ENCODE data around the gene EDRF1.

The EDRF1 gene

DNA sequence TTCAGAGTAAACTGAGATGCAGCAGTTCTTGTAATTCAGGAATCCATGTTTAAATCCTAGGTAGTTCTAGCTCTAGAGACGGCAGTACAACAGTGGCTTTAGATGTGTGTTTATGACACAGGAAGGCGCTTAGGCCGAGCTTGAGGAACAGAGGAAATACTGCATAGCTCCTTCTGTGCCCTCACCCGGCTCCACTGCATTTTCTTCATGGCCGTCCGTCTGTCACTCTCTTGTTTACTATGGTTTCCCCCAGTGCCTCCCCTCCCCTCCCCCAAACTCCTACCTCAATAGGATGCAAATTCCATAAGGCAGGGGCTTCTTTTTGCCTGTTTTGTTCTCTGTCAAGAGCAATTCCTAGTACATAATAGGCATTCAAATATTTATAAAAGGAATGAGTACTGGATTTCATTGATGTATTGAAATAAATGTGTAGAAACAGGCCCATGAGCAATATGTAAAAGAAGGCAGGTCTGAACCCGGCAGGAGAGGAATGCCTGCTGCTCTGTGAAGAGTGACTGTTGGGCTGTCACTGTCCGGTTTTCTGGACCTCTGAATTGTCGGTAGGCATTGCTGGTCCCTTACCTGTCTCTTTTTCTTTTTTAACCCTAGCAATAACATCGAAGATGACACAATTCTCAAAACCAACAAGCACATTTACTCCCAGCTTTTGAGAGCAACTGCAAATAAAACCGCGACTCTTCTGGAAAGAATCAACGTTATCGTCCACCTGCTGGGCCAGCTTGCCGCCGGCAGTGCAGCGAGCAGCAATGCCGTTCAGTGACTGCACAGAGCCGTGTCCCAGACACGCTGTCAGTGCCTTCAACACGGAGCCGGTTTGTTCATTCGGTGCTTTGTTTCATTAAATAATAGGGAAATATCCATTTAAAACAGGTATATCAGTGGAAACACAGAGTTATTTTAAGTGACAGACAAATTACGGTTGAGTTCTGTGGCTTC, 43.5 kb downstream of the EDRF1 start:
- DNase-seq (ENCODE audit: low spot score): no peak

DNA sequence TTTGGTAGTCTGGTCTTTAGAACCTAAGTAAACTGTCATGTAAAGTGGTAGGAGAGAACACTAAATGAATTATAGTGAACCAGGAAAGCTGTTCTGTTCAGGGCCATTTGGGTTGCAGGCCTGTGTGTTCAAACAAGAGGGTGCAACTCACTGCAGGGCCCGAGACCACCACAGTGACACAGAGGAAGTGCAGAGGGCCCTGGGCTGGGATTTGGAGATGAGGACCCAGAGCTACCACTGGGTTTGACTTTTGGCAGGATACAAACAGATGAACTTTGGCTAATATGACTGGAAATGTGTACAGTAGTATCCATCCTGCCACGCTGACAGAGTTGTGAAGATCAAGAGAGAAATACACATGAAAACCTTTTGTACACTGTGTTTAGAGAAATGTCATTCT, 46.3 kb downstream of the EDRF1 start:
- DNase-seq (ENCODE audit: low spot score): no peak

DNA sequence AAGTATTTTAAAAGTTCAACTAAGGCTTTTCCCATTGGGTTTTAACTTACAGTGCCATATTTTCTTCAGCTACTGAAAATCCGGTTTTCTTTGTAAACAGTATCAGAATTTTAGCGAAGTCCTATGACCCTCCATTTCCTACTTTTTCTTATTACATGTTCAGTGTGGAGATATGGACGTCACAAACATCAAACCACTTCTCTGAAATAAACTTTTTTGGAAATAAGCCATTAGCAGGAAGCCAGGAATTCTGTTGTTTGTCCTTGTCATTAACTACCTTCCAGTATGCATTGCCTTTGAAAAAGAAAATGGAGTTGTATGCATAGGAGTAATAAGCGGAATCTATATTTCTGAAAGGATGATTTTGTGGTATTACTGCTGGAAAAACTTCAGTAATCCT, 47.0 kb downstream of the EDRF1 start:
- DNase-seq (ENCODE audit: low spot score): no peak

DNA sequence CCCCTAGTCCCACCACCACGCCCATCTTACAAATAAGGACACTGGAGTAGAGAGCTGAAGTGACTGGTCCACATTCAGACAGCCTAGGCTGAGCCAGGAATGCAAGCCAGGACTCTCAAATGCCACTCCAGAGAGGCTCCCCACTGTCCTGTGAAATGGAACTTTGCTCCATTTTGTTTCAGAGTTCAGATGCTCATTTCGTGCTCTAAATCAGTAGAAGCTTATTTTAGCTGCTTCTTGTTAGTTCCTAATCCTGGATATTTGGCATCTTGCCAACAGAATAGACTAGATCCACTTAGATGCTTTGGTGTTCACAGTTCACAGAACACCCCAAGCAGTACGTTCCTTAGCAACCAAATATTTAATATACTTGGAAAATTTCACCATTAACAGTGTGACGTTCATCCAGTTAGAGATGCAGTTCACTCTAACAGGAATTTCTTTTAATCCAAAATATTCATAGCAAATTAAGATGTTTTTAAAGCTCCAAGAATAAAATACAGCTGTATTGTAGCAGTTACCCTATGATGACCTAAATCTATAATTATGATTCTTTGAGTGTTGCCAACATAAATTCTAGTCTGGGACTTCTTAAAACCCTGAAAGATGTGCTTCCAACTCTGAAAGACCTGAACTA, 48.8 kb downstream of the EDRF1 start:
- DNase-seq (ENCODE audit: low spot score): no peak

DNA sequence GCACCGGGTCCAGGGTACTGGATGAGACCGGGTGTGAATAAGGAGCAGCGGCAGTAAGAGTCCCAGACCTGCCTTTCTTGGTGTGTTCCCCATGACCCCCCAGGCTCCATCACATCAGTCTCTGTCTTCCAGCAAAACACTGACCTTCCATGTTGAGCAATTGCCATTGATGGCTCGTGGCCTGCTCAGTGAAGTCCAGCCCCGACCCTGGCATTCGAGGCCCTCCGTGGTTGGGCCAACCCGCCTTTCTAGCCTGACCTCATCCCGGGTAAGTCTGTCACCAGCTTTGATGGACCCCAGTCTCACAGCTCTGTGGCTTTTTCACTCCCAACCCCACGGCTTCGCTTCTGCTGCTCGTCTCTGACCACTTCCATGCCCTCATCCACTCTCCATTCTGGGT, 49.7 kb downstream of the EDRF1 start:
- DNase-seq (ENCODE audit: low spot score): no peak

DNA sequence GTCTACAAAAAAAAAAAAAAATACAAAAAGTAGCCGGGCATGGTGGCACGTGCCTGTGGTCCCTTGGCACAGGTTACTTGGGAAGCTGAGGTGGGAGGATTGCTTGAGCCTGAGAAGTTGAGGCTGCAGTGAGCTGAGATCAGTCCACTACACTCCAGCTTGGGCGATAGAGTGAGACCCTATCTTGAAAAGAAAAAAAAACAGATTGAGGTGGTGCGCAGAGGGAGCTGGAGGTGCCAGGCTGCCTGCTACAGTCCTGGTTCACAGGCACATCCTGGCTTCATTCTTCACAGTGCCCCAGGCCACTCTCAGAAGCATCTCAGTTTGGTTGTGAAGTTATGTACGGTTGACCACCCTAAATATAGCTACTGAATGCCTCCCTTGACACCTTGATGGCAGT, 51.3 kb downstream of the EDRF1 start:
- no peak for DNase-seq (ENCODE audit: low spot score)

DNA sequence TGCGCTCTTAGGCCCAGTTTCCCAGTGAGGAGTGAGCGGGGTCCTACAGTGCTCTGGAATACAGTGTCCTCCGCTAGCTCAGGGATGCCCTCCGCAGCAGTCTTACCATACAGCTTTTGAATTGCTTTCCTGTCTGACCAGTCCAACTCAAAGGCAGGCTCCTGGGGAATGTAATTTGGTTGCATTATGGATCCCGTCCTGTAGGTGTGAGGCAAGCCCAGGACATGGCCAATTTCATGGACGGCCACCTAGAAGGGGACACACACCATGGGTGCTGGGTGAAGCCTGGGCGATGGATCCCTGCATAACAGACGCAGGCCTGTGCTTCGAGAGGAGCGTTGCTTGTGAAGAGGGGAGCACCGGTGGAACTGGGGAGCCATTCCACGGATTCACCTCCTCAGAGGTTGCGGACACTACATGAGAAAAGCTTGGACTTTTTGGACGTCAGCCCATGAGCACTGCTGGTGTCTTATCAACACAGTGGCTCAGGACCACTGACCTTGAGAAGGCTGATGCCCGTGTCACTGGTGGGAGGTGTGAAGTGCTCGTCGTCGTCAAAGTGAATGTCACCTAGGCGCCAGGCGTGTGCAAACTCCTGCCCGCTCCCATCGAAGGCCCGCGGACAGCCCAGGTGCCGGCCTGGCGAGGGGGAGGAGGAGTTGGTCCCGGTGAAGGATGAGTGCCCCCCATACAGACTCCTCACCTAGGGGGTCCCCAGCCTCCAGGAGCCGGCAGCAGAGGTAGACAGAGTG, 52.8 kb downstream of the EDRF1 start:
- no peak for DNase-seq (ENCODE audit: low spot score)

DNA sequence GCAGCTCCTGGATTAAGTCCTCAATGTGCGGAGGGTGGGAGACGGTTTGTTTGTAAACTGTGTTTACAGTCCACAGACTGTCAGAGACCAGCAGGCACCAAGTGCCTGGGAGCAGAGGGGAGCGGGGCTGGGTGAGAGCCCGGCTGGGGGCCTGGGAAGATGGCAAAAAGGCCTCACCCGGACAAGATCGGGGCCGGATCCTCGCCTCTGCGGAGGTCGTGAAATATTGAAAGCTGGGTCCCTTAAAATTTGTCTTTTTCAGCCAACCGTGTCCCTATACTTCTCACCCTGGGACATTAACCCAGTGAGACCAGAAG, 53.3 kb downstream of the EDRF1 start:
- no peak for DNase-seq (ENCODE audit: low spot score)

DNA sequence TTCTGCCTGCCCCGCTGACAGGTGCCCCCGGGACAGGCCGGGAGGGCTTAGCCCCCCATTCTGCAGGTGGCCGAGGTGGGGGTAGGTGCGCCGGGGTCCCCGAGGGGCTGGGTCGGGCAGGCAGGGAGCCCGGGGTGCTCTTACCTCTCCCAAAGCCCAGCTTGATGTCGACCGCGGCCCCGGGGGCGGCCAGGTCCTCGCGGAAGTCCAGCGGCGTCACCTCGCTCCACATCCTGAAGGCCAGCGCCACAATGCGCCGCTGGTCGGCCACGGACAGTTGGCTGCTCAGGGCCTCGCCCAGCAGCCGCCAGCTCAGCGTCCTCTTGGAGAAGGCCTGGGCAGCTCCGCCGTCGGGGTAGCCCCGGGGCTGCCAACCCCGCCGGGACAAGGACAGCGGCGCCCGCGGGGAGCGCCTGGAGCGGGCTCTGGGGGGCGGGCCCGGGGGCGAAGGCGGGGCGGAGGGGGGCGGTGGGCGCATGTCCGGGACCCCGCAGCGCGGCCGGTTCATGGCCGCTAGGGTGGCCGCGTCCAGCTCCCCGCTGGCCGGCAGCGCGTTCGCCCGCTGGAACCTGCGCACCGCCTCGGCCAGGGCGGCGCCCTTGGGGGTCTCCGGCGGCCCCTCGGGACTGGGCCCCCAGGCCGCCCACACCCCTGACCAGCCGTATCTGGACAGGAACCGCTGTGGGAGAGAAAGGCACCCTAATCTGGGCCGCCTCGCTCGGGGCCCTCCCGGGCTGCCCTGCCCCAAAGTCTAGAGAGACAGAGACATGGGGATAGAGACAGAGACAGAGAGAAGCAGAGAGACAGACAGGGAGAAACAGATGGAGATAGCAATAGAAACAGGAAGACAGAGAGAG, 54.4 kb downstream of the EDRF1 start:
- DNase-seq (ENCODE audit: low spot score): no peak

DNA sequence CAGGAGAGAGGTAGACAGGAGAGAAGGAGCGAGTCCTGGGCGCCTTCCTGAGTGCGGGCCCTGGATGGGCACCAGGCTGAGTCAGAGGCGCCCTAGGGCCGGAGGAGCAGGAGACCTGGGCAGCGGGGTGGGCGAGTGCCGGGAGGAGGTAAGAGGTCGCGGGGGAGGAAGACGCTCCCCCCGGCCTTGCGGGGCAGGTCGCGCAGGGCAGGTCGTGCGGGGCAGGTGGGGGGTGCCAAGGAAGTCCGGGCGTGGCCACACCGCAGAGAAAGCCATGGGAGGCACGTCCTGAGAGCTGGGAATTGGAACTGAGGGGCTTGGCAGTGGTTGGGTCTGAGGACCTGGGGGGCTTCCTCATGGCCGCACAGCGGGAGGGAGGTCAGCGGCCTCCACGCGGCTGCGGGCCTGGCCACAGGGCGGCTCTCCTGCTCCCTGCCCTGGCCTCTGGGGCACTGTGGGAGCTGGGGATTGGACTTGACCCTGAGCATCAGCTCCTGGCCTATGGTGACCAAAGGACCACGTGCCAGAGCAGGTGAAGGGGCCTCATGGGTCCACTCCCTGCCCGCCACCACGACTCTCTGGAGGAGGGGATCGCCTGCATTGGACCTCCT, 55.2 kb downstream of the EDRF1 start:
- no peak for DNase-seq (ENCODE audit: low spot score)

DNA sequence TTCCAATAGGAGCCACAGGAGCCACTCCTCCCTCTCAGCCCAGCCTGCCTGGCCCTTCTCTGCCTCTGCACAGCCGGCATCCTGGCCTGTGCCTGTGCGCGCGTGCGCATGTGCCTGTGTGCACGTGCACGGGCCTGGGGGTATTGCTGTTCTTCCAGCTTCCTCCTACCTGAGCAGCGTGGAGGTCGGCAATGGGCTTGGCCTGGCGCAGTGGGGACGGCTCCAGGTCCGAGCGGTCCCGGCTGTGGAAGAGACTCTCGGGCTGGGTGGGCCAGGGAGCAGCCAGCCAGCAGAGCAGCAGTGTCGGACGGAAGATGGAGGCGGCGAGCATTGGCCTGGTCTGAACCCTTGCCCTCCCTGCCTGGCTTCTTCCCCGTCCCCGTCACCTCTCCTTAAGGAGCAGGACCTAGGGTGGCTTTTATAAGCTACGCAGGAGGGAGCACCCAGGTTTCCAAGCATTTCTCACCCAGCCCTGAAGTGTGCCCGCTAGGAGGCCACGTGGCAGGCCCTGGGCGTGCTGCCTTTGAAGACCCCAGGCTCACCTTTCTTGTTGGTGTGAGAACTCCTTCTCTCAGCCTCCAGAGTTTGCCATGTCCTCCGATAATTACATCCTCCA, 56.1 kb downstream of the EDRF1 start, which contains the start of gene MMP21:
Gene MMP21 (minus strand): TSS at position 331 of the 616 bp plus-strand sequence. CDS start 0 bp downstream, at position 331.
- no peak for DNase-seq (ENCODE audit: low spot score)

DNA sequence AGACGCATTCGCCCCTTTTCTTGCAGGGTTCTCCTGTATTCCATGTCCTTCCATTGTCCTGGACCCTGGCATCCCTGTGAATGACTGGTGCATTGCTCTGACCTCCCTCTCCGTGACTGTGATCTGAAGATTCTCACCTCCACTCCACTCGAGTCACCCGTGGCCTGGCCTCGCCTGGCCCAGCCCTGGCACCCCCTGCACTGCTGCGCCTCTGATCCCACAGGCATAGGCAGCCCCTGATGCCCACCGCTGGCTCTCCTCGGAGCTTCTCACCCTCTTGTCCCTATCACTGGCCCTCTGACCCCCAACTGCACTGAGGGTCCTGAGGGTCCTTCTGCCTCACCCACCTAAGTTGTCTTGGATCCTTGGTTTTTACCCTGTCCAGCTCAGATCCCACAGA, 58.3 kb downstream of the EDRF1 start:
- no peak for DNase-seq (ENCODE audit: low spot score)

DNA sequence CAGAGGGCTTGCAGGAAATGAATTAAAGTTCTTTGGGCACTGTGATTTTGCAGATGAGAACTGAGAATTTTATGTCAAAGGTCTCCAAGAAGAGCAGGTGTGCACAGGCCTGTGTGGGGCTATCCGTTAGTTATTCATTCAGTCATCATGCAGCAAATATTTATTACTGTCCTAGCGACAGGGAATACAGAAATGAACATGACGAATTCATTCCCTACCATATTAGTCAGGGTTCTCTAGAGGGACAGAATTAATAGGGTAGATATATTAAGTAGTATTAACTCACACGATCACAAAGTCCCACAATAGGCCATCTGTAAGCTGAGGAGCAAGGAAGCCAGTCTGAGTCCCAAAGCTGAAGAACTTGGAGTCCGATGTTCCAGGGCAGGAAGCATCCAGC, 59.0 kb downstream of the EDRF1 start:
- DNase-seq (ENCODE audit: low spot score): no peak

DNA sequence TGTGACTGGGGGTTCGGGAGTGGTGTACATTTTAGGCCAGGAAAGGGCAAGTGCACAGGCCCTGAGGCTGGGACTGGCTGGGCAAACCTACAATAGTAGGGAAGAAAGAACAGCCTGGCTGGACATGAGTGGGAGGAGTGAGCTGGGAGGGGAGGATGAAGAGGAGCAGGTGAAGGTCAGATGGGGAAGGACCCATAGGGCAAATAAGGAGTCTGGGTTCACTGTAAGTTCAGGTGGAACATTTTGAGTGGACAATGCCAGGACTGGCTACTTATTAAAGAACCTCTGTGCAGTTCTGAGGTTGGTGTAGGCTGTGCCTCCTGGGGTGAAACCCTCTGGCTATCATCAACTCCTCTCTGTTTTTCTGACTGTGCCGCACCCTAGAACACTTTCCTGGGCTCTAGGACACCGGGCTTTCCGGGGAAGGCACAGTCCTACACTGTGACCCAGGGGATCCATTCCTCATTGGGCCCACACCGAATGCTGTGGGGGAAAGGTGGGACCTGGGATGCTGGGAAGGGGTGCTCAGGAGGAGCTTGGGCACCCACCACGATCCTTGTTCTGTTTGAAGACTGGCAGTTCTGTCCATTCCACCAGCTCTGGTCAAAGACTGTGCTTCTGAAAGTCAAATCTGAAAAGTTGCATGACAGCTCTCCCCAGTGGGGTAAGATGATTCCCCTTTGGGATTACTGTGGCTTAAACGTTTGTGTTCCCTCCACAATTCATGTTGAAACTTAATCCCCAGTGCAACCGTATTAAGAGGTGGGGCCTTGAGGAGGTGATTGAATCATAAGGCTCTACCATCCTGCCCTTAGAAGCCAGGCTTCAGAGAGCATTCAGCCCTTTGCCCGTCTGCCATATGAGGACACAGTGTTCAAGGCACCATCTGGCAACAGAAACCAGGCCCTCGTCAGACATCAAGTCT, 60.2 kb downstream of the EDRF1 start:
- no peak for DNase-seq (ENCODE audit: low spot score)

DNA sequence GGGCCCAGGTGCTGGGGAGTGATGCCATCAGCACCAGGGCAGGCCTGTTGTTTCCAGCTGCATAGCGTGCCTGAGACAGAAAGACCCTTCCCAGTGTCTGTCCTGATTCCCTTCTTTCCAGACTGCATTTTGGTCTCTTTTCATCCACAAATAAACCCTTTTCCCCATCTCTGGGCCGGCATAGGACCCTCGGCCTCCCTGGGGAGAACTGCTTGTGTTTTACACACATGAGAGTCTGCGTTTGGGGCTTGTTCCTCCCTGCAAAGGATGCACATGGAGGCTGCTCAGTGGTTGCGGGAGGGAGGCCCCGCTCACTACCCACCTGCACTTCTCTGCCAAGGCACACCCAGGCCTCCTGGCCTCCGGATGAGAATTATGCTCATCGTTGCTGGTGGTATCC, 61.9 kb downstream of the EDRF1 start:
- DNase-seq (ENCODE audit: low spot score): no peak

DNA sequence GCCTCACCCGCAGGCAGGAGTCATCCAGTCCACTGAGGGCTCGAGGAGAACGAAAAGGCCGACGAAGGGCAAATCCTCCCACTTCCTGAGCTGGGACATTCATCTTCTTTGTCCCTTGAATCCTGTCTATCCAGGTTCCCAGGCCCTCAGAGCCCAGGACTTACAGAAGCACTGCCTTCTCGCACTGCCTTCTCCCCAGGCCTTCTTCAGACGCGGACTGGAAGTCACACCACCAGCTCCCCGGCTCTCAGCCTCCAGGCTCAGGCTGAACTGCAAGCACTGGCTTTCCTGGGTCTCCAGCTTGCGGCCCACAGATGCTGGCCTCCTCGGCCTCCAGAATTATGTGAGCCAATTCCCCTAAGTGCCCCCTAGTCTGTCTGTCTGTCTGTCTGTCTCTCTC, 62.5 kb downstream of the EDRF1 start:
- DNase-seq (ENCODE audit: low spot score): no peak

DNA sequence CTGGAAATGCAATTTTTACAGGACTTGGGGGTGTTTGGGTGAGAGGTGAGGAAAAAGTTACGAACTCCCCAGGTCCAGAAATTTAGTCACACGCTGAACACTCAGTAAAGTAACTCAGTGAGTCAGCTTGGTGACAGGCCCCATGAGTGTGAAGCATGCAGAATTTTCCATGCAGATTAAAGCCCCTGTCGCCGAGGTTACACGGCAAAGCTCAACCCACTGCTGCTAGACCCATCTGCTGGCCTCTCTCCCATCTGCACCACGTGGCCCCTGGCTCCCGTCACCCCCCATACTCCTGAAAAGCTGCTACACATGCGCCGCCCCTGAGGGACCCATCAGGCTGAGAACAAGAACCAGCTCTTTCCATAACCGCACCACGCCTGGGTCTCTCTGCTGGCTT, 63.1 kb downstream of the EDRF1 start:
- DNase-seq (ENCODE audit: low spot score): no peak

DNA sequence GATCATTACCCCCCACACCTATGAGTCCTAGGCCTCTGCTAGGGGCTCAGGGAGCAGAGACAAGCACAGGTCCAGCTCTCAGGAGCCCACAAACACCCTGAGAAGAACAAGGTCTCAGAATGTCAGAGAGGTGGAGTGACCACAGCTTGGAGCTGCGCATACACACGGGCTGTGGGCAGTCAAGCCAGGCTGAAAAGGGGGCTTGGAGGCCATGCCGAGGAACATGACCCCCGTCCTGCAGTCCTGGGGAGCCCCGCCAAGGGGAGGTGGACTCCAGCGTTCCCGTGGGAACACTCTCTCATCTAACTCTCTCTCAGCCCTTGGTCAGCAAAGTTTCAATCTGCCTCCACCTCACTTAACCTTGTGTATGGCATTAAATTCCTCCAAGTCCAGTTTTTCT, 63.9 kb downstream of the EDRF1 start:
- no peak for DNase-seq (ENCODE audit: low spot score)

DNA sequence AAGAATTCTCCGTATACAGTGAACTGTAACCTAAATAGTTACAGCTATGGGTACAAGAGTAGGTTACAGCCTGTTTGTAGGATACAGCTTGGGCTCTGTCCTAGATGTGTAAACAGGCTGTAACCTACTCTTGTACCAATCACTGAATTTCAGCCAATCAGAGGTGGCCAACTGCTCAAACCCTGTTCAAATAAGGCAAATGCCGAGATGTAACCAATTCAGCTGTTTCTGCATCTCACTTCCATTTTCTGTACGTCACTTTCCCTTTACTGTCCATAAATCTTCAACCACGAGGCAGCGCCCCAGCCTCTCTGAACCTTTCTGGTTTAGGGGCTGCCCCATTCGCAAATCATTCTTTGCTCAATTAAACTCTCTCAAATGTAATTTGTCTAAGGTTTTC, 64.4 kb downstream of the EDRF1 start:
- DNase-seq (ENCODE audit: low spot score): no peak

DNA sequence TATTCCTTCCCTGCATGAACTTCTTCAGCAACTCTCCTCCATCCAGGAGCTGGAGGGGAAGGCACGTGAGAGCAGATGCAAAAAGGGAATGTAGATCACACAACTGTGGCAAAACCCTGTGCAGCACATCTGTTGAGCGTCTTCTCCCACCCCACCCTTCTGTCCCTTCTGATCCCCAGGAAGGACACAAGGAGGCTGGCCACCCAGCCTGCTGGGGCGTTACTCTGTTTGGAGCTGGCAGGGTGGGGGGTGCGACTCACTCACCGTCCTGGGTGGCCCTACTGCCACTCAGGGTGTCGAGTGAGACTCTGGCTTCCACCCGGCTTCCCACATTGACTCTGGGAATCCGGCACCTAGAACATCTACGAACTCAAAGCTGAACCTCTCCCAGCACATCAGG, 66.3 kb downstream of the EDRF1 start:
- DNase-seq (ENCODE audit: low spot score): no peak
